Measurements from ENCODE around the gene ENTPD2.
A peak's percentile ranks its signal among the peaks of the same experiment; 100 is the strongest.

Gene ENTPD2

GRCh38 chr9:137079401-137079787, 25.5 kb upstream of the ENTPD2 start:
- no peak for DNase-seq (ENCODE audit: low spot score)

- no peak for DNase-seq (ENCODE audit: low spot score)
Measured at GRCh38 chr9:137078701-137079400, 25.0 kb upstream of the ENTPD2 start.

- DNase-seq (ENCODE audit: low spot score) = no peak
Measured at GRCh38 chr9:137077758-137078693, 24.2 kb upstream of the ENTPD2 start.

- no peak for DNase-seq (ENCODE audit: low spot score)
Measured at GRCh38 chr9:137077010-137077747, 23.3 kb upstream of the ENTPD2 start, which contains the start of gene UAP1L1. Gene UAP1L1 (plus strand): TSS chr9:137077517. CDS start chr9:137077533, 16 bp downstream.

GRCh38 chr9:137076636-137077009, 22.8 kb upstream of the ENTPD2 start:
- DNase-seq (ENCODE audit: low spot score) = no peak

GRCh38 chr9:137075275-137075775, 21.5 kb upstream of the ENTPD2 start:
- DNase-seq (ENCODE audit: low spot score) = no peak

GRCh38 chr9:137074657-137075274, 20.9 kb upstream of the ENTPD2 start:
- DNase-seq (ENCODE audit: low spot score) = no peak

GRCh38 chr9:137073992-137074399, 20.1 kb upstream of the ENTPD2 start:
- no peak for DNase-seq (ENCODE audit: low spot score)

GRCh38 chr9:137071282-137071681, 17.4 kb upstream of the ENTPD2 start:
- no peak for DNase-seq (ENCODE audit: low spot score)

GRCh38 chr9:137070906-137071275, 17.0 kb upstream of the ENTPD2 start:
- DNase-seq (ENCODE audit: low spot score) = peak; percentile 42

- peak; percentile 86 for DNase-seq (ENCODE audit: low spot score)
Measured at GRCh38 chr9:137070201-137070905, 16.5 kb upstream of the ENTPD2 start, which contains the start of gene SAPCD2. Gene SAPCD2 (minus strand): TSS chr9:137070557. CDS start chr9:137070460, 97 bp downstream.

- no peak for DNase-seq (ENCODE audit: low spot score)
Measured at GRCh38 chr9:137069508-137070091, 15.7 kb upstream of the ENTPD2 start.

- DNase-seq (ENCODE audit: low spot score) = no peak
Measured at GRCh38 chr9:137068539-137069507, 15.0 kb upstream of the ENTPD2 start.

- peak; percentile 79 for DNase-seq (ENCODE audit: low spot score)
Measured at GRCh38 chr9:137067860-137068538, 14.1 kb upstream of the ENTPD2 start.

GRCh38 chr9:137066096-137066861, 12.4 kb upstream of the ENTPD2 start:
- no peak for DNase-seq (ENCODE audit: low spot score)

- no peak for DNase-seq (ENCODE audit: low spot score)
Measured at GRCh38 chr9:137065336-137065967, 11.6 kb upstream of the ENTPD2 start.

- DNase-seq (ENCODE audit: low spot score) = no peak
Measured at GRCh38 chr9:137064880-137065164, 11.0 kb upstream of the ENTPD2 start.
